Ovary (tissue), 10 donors: ENCODE data around the gene HTN3. TPM values are rescaled to one million over a fixed set of nuclear protein-coding genes. Genes with fewer than 3 reads are reported as not detected.
"Not testable (repeated sequence)": the region's sequence is repeated elsewhere in the genome, so short reads cannot be mapped to it uniquely, and the experiment has no call there.

Source experiments
- DNase-seq, 5 donors: peaks; one replicate each; pipeline ENCODE4 v3.0.0-alpha.2; 2019 to 2020
- H3K27ac ChIP-seq, 2 donors: fragments of 200-600 bp; one replicate each; pipeline versions ENCODE4 v1.5.1 to v1.8.0; 2019 to 2022
- H3K27me3 ChIP-seq: fragments of 200-600 bp; one replicate; pipeline ENCODE4 v1.8.0; 2022
- H3K36me3 ChIP-seq: fragments of 200-600 bp; sonication (generic); one replicate; pipeline ENCODE4 v1.5.1; 2019
- H3K4me1 ChIP-seq: one replicate; pipeline ENCODE4 v1.8.1; 2013; ENCODE audit warnings: mild to moderate bottlenecking, moderate library complexity; ENCODE audit not compliant: insufficient read depth
- H3K4me3 ChIP-seq: fragments of 200-600 bp; sonication (generic); one replicate; pipeline ENCODE4 v1.5.1; 2017
- H3K9me3 ChIP-seq, 2 donors: fragments of 200-600 bp in 1 of 2; sonication (generic) in 1 of 2; one replicate each; pipeline versions ENCODE4 v1.5.1 to v1.8.1; 2013 to 2019; ENCODE audit warnings: mild to moderate bottlenecking in 1 of 2, moderate library complexity in 1 of 2
- CTCF ChIP-seq, 3 donors: fragments of 450-650 bp in 2 of 3; fragments of 200-600 bp in 1 of 3; IDR thresholded peaks; one replicate each; pipeline versions ENCODE4 v1.5.1 to v1.8.0; 2016 to 2022; ENCODE audit warnings: antibody characterized with exemption in 3 of 3, mild to moderate bottlenecking in 1 of 3
- EP300 ChIP-seq: sonication (generic); formaldehyde crosslinking; IDR thresholded peaks from one replicate; pipeline ENCODE4 v1.6.1; 2017; ENCODE audit warnings: antibody characterized with exemption
- POLR2A ChIP-seq: fragments of 450-650 bp; IDR thresholded peaks from one replicate; pipeline ENCODE4 v1.6.1; 2017; ENCODE audit warnings: antibody characterized with exemption, mild to moderate bottlenecking, moderate library complexity
- WGBS, 3 donors: extraction: QIAGEN DNeasy Blood & Tissue Kit in 1 of 3; methylation state at CpG; one replicate each; pipeline versions ENCODE4 v1.1.5 to v1.1.7; 2013 to 2017; 5-methylcytosine and 5-hydroxymethylcytosine counted together
- intact Hi-C, 4 donors: fragments of 100-400 bp; cut with DNase I; formaldehyde crosslinking; loops; one replicate each; pipeline versions ENCODE4 v1.11.0 to v1.15.1; 2022 to 2023
- long read RNA-seq, 3 donors: library from polyadenylated mRNA in 2 of 3; unstranded in 2 of 3; transcript quantifications; one replicate each; pipeline ENCODE4 v2.0.0 and lab custom pipeline, GENCODE V29; 2021 to 2026
- polyA plus RNA-seq, 2 donors: library from polyadenylated mRNA; stranded (reverse); fragments of 200-250 nt in 1 of 2; fragments of 350-450 nt in 1 of 2; fragmentation: Illumina TruSeq in 1 of 2; extraction: RNeasy Lipid Tissue Mini Kit (QIAGEN cat#74804) in 1 of 2; gene quantifications; one replicate each; pipeline ENCODE4 v1.2.3, GENCODE V29; 2013 to 2014
- total RNA-seq, 7 donors: library from RNA; depleted of rRNA in 2 of 7; stranded (reverse); fragments of >200 nt in 2 of 7; fragmentation: NEBNext Ultra II Directional in 3 of 7; extraction: Animal tissue kit (Norgen Biotek cat#: 25700) in 3 of 7; gene quantifications; one replicate each; pipeline versions ENCODE4 v1.1.0 to v1.2.4, GENCODE V29; 2016 to 2023
- donor health status: DM: no; HTN: no; CAD: no; lungs with moderate emphysema.
- donor health status: DM: no; HTN: no; CAD: no.
- donor health status: Bipolar disorder and iron deficiency.
- donor health status: DM: yes; HTN: yes; CAD: no.
- donor health status: DM: no; HTN: no; CAD: no.
- donor health status: DM: yes; HTN: yes; CAD: no.

The HTN3 gene
- not detected for total RNA-seq
- polyA plus RNA-seq: not detected
- long read RNA-seq, donor 1: 0 reads
- long read RNA-seq, donor 2: 0 reads
- long read RNA-seq, donor 3: 0 reads

GRCh38 chr4:70028159-70028558, at the start of gene HTN3:
HTN3 (plus strand) TSS chr4:70028459; CDS start chr4:70030741, 2,282 bp downstream.
- WGBS, 3 donors: 78 to 85% (median 83%) methylated on average over 6 to 7 of the region's 7 CpGs
- intact Hi-C loops, H3K9me3 ChIP-seq, DNase-seq, H3K4me3 ChIP-seq, H3K4me1 ChIP-seq, H3K36me3 ChIP-seq, H3K27ac ChIP-seq, H3K27me3 ChIP-seq: not testable (repeated sequence)

- no peaks in the 10 kb centered on the region for H3K36me3 ChIP-seq
- no peaks in the 10 kb centered on the region for H3K4me1 ChIP-seq
- no peak overlapping the region for H3K27ac ChIP-seq
- TF ChIP-seq EP300 (no peak), CTCF (IDR thresholded peaks at IDR 0.05) (no peak), POLR2A (no peak)
- H3K4me3 ChIP-seq: no peak overlapping the region
- WGBS, 3 donors: 2 to 18% (median 14%) methylated on average over 2 of the region's 2 CpGs
- no peaks in the 10 kb centered on the region for H3K27me3 ChIP-seq
- DNase-seq: no peak
- intact Hi-C loops: no loop called here
- no peaks in the 10 kb centered on the region for H3K9me3 ChIP-seq
These were observed 44.2 kb upstream of the HTN3 start for GRCh38 chr4:69984030-69984443.

GRCh38 chr4:69986663-69987062, 41.6 kb upstream of the HTN3 start:
- Histone ChIP-seq H3K36me3 (no peaks in the 10 kb centered on the region), H3K9me3 (no peaks in the 10 kb centered on the region), H3K27me3 (no peaks in the 10 kb centered on the region), H3K27ac (no peak overlapping the region), H3K4me3 (no peak overlapping the region), H3K4me1 (no peaks in the 10 kb centered on the region)
- DNase-seq: no peak
- intact Hi-C loops: no loop called here
- WGBS, 3 donors: 73 to 75% (median 74%) methylated on average over 1 of the region's 1 CpG
- TF ChIP-seq CTCF (IDR thresholded peaks at IDR 0.05) (no peak), POLR2A (no peak), EP300 (no peak)

GRCh38 chr4:69991016-69991415, 37.2 kb upstream of the HTN3 start:
- Histone ChIP-seq H3K4me3 (no peak overlapping the region), H3K27me3 (no peaks in the 10 kb centered on the region), H3K27ac (no peak overlapping the region), H3K36me3 (no peaks in the 10 kb centered on the region), H3K9me3 (no peaks in the 10 kb centered on the region), H3K4me1 (no peaks in the 10 kb centered on the region)
- DNase-seq: no peak
- intact Hi-C loops: no loop called here
- 92 to 96% (median 93%) methylated on average over 4 of the region's 4 CpGs for WGBS, 3 donors
- TF ChIP-seq CTCF (IDR thresholded peaks at IDR 0.05) (no peak), EP300 (no peak), POLR2A (no peak)

GRCh38 chr4:69994782-69995181, 33.5 kb upstream of the HTN3 start:
- intact Hi-C loops: no loop called here
- no peak for DNase-seq
- 82 to 84% (median 84%) methylated on average over 5 of the region's 5 CpGs for WGBS, 3 donors
- TF ChIP-seq POLR2A: no peak
- TF ChIP-seq CTCF (IDR thresholded peaks at IDR 0.05): no peak
- no peak for TF ChIP-seq EP300
- H3K4me1 ChIP-seq: no peaks in the 10 kb centered on the region
- no peaks in the 10 kb centered on the region for H3K9me3 ChIP-seq
- H3K36me3 ChIP-seq: no peaks in the 10 kb centered on the region
- no peak overlapping the region for H3K27ac ChIP-seq
- H3K27me3 ChIP-seq: no peaks in the 10 kb centered on the region
- H3K4me3 ChIP-seq: no peak overlapping the region
